Muscle of arm (tissue), 12 donors: ENCODE results near the gene KCNQ2. TPM values are rescaled to one million over a fixed set of nuclear protein-coding genes. Genes with fewer than 3 reads are reported as not detected.

Source experiments
- DNase-seq: peaks from one replicate; pipeline ENCODE4 v3.0.0-alpha.2; 2013
- polyA plus RNA-seq, 12 donors: library from polyadenylated mRNA; unstranded; fragments of 120-200 nt; gene quantifications; one replicate each; pipeline ENCODE4 v1.2.1, GENCODE V29; 2013; ENCODE audit not compliant: insufficient read length in 12 of 12

KCNQ2 gene
- polyA plus RNA-seq, 12 donors, result 1.6 to 5.4 (median 2.9) TPM; not detected in 1

DNA sequence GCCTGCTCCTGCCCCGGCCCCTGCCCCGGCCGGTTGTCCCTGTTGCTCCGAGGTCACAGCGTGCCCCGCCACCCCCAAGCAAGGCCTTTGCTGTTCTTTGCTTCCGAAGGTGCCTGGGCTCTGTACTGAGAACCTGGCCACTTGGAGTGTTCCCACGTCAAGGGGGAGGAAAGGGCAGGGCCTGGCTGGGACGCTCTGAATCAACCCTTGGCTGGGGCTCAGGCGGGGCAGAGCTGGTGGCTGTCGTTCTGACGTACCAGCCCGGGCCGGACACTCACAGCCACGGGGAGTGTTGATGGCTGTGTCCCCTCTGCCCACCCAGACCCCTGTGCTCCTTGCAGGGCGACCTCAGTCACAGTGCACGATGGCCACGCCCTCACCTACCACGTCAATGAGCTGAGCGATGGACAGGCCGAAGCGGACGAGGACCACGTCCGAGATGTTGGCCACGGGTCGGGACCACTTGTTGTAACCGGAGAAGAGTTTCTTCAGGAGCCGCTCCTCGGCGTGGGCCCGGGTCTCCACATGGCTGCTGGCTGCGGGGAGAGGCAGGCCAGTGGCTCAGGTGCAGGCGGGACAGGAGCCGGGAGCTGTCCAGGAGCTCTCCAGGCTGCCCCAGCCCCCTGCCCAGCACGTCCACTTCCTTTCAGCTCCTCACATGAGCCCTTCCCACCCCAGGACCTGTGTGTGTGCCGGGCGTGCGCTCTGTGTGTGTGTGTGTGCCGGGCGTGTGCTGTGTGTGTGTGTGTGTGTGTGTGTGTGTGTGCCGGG, 113.1 kb downstream of the KCNQ2 start:
- no peak for DNase-seq

DNA sequence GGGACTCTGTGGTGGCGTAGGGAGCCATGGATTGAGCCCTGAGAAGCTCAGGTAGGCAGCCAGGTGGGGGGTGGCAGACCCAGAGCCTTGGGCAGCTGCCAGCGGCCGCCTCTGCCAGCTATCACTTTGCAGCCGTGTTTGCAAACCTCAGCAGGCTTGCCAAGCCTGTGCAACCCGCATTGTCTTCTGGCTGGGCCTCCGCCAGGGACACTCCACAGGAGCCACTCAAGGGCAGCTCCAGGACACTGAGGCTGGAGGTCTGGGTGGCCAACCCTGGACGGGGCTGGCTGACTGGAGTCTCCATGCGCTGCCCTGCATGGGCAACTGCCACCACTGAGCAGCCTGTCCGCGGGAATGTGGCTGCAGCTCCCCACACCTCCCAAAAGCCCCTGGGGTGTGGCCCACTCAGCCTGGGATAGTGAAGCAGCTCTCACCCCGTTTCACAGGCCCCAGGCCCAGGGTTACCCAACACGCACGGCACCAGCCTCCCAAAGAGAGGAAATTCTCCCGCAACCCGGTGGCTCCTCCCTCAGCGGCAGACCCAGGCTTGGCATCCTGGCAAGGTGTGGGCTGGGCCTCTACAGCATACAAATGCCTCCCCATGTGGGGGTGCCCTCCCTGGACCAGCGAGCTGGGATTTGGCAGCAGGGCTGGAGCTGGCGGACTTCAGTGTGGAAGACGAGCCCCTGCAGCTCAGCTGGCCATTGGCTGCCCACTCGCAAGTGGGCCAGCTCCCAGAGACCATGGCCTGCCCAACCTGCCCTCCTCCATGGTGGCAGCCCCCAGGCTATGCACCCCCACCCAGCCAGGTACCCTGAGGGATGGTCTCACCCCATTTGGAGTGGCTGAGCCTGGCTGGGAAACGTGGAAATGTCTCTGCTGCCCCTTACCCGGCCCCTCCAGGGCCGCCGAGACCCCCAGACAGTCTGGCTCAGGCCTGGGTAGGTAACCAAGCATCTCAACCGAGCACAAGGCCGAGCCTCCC, 114.2 kb downstream of the KCNQ2 start:
- DNase-seq, result no peak

DNA sequence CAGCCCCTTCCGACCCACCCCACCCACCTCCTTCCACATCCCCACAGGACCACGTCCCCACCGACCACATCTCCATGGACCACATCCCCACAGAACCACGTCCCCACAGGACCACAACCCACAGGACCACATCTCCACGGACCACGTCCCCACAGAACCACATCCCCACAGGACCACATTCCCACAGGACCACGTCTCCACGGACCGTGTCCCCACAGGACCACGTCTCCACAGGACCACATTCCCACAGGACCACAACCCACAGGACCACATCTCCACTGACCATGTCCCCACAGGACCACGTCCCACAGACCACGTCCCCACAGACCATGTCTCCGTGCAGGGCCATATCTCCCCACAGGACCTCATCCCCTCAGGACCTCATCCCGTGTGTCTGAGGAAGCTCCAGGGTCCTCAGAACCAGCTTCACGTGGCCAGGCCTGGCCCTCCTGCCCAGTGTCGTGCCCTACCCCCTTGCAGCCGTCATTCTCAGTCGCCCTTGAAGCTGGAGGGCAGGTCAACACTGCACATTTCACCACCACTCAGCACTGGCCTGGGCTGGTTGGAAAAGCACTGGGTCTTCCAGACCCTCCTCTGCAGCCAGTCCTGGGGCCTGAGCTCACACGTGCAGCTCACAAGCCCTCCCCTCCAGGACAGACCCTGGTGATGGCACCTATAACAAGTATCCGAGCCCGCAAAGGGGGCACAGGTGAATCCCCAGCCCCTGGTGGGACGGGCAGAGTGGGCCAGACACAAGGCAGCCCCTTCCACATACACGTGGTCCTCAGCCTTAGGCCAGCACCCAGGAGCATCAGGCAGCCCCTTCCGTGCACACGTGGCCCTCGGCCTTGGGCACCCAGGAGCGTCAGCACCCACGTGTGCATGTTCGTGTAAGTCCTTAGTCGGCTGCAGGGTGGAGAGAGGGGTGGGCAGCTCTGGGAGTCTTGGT, 115.2 kb downstream of the KCNQ2 start:
- no peak for DNase-seq

DNA sequence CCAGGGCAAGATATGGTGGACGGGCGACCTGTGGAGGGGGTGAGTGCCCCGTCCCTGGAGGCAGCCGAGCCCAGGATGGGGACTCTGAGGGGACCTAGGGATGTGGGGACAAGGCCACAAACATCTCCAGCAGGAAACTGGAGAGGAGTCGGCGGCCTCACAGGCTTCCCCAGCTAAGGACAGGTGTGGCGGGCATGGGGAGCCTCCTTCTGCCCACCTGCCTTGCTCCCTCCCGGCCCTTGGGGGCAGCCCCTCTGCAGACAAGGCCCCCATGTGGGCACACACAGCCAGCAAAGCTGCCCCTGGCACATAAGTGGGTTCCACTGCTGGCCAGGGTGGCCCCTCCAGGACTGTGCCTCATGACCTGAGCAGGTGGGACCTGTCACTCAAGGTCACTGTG, 115.9 kb downstream of the KCNQ2 start:
- DNase-seq, result no peak

DNA sequence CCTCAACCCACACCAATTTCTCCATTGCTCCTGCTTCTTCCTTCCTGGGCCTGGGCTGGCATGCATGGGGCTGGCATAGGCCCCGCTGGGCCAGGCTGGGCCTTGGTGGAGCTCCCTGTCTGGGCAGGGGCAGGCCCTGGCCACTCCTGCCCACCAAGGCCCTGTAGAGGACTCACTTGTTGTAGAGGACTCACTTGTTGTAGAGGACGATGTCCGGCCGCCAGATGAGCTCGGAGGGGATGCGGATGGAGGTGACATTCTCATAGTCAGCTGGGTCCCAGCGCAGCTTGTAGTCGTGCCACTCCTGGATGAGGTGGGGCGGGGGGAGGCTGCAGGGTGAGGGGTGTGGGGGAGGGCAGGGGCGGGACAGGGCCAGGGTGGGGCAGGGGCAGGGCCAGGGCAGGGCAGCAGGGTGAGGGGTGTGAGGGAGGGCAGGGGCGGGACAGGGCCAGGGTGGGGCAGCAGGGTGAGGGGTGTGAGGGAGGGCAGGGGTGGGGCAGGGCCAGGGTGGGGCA, 116.6 kb downstream of the KCNQ2 start:
- no peak for DNase-seq

DNA sequence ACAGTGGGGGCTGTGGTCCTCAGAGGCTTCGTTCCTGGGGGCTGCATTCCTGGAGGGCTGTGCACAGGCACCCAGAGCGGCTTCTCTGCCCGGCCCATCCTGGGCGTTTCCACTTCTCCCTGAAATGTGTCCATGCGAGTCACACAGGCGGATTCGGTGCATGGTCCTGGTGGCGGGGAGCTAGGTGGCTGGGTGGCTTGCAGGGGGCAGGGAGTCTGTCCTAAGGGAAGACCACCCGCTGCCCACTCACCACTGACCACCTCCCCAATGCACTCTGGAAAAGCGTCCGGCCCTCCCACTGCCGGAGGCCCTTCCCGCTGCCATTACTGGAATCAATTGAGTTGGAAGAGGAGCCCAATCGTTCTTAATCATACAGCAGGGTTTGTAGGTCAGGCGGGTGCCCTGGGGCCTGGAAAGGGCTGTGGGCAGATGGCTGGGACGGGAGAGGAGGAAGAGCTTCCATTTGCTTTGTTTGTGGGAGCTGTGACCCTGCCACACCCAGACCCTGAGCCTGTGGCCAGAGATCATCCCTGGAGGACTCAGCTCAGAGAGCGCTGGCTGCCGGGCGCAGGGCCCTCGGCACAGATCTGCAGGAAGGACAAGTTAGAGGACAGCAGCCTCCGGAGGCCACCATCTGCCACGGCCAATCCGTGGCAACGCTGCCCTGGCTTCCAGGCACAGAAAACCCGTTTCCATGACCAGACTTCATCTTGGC, 117.7 kb downstream of the KCNQ2 start:
- no peak for DNase-seq

DNA sequence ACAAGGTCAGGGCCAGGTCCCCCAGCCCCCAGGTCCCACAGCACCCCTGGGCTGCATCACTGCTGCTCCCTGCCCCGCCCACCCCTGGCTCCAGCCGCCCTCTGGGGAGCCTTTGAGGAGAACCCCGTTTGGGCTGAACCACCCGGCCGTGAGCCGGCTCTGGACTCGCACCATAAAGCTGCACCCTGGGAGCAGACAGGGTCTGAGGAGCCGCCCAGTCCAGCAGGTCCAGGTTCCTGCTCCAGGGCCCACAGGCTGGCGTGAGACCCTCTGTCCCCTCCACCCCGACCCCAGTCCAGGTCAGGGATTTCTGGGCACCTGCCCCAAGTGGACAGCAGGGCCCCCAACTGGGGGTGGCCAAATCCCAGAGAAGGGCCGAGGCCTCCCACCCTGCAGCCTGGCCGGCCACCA, 119.6 kb downstream of the KCNQ2 start:
- DNase-seq, result no peak

DNA sequence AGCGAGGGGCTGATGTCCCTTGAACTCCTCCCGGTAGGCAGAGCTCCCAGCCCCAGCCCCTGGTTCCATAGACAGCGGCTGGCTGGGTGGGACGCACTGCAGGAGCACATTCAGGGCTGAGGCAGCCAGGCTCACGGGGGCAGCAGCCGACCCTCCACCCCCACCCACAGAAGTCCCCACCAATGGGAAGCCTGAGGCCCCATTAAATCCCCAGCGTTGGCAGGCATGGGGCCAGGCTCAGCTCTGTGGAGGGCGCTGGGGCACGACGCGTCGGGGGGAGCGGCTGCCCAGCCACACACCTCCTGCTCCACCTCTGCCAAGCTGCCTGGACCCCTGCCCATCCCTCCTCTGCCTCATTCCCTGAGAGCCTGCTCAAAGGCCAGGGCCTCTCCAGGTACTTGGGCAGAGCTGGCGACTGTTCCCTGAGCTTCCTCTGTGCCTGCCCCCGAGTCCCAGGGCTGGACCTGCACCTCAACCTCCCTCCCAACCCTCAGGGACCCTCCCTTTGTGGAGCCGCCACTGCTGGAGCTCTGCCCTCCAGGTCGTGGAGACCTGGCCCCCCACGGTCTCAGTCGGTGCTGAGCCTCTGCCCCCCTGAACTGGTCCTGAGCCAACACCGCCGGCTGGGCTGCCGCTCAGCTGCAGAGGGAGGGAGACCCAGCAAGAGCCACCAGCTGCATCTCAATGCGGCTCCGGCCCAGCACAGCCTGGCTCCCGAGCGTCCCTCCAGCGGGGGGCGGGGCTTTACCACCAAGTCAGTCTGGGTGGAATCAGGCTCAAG, 120.5 kb downstream of the KCNQ2 start:
- peak; percentile 36 for DNase-seq

DNA sequence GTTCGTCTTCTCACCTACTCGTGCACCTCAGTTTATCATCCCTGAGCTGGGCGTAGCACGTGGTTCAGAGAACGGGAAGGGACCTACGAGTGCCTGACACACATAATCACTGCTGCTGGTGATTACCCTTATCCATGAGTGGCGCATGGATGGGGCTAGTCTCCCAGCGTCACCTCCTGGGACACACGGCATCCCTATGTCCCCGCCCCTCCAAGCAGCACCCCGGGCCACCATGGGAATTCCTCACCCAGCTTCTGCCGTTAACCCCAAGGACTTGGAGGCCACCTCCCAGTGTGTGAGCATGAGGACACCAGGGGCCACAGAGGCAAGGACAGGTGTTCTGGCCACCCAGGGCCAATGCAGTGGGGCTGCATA, 121.1 kb downstream of the KCNQ2 start:
- no peak for DNase-seq

DNA sequence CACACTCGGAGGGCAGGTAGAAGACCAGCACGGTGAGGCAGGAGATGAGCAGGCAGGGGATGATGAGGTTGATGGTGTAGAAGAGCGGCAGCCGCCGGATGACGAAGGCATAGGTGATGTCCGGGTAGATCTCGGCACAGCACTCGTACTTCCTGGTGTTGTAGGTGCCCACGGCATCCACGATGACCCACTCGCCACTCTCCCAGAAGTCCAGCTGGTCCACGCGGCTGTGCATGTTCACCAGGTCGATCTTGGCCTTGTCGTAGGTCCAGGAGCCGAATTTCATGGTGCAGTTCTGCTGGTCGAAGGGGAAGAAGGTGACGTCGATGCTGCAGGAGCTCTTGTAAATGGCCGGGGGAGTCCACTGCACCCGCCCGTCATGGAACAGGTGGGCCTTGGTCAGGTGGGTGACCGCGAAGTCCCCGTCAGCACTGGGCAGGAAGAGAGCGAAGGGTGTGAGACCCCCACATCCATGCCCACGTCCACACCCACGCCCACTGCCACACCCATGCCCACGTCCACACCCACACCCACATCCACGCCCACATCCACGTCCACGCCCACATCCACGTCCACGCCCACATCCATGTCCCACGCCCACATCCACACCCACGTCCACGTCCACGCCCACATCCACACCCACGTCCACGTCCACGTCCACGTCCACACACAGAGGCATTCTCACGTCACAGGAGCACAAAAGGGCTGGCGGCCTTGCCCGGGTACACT, 121.7 kb downstream of the KCNQ2 start:
- no peak for DNase-seq

Other genes with a start within 250 kb of the KCNQ2 start
- gene BIRC7, start 236.8 kb downstream of the KCNQ2 start, polyA plus RNA-seq, result under 1 TPM in 6 of 12 donors, not detected in 6; 0.16 to 0.72 (median 0.26) TPM
- gene NKAIN4, start 218.2 kb downstream of the KCNQ2 start, polyA plus RNA-seq, result 10 to 100 TPM in 11 of 12 donors, not detected in 1; 15.3 to 34.7 (median 26.2) TPM
- 100 to 1,000 TPM in 1 of 12 donors, 10 to 100 TPM in 10, not detected in 1; 60.2 to 117 (median 69.1) TPM for gene ARFGAP1, start 199.8 kb downstream of the KCNQ2 start, polyA plus RNA-seq
- 10 to 100 TPM in 2 of 12 donors, 1 to 10 TPM in 9, not detected in 1; 2.9 to 12.9 (median 4.7) TPM for gene COL20A1, start 179.5 kb downstream of the KCNQ2 start, polyA plus RNA-seq
- gene CHRNA4, start 111.3 kb downstream of the KCNQ2 start, polyA plus RNA-seq, result 1 to 10 TPM in 6 of 12 donors, under 1 TPM in 4, not detected in 2; 0.22 to 2.5 (median 1.1) TPM
- gene EEF1A2, start 26.4 kb upstream of the KCNQ2 start, polyA plus RNA-seq, result 1,000 to 10,000 TPM in 1 of 12 donors, 100 to 1,000 TPM in 11; 241 to 1,389 (median 612) TPM
- 1,000 to 10,000 TPM in 1 of 12 donors, 100 to 1,000 TPM in 11; 125 to 1,559 (median 193) TPM for gene PPDPF, start 48.1 kb upstream of the KCNQ2 start, polyA plus RNA-seq
- gene PTK6, start 64.7 kb upstream of the KCNQ2 start, polyA plus RNA-seq, result 1 to 10 TPM in 1 of 12 donors, under 1 TPM in 9, not detected in 2; 0.14 to 1.4 (median 0.35) TPM
- under 1 TPM in 1 of 12 donors, not detected in 11; 0.08 TPM for gene SRMS, start 75.1 kb upstream of the KCNQ2 start, polyA plus RNA-seq
- under 1 TPM in 8 of 12 donors, not detected in 4; 0.07 to 0.81 (median 0.17) TPM for gene FNDC11, start 81.5 kb upstream of the KCNQ2 start, polyA plus RNA-seq
- gene HELZ2, start 101.6 kb upstream of the KCNQ2 start, polyA plus RNA-seq, result 10 to 100 TPM in 3 of 12 donors, 1 to 10 TPM in 8, not detected in 1; 4.3 to 18.8 (median 6.4) TPM
- gene GMEB2, start 154.4 kb upstream of the KCNQ2 start, polyA plus RNA-seq, result 10 to 100 TPM in 1 of 12 donors, 1 to 10 TPM in 10, not detected in 1; 5.8 to 11.0 (median 7.1) TPM
- gene STMN3, start 180.8 kb upstream of the KCNQ2 start, polyA plus RNA-seq, result 10 to 100 TPM in 9 of 12 donors, 1 to 10 TPM in 2, not detected in 1; 8.8 to 48.5 (median 11.5) TPM
- gene RTEL1, start 185.7 kb upstream of the KCNQ2 start, polyA plus RNA-seq, result 10 to 100 TPM in 7 of 12 donors, 1 to 10 TPM in 4, not detected in 1; 8.2 to 18.1 (median 10.8) TPM
- gene TNFRSF6B, start 224.0 kb upstream of the KCNQ2 start, polyA plus RNA-seq, result 1 to 10 TPM in 6 of 12 donors, under 1 TPM in 4, not detected in 2; 0.34 to 5.1 (median 1.3) TPM
- 10 to 100 TPM in 11 of 12 donors, not detected in 1; 21.0 to 29.5 (median 23.0) TPM for gene ARFRP1, start 235.3 kb upstream of the KCNQ2 start, polyA plus RNA-seq
- gene ZGPAT, start 235.4 kb upstream of the KCNQ2 start, polyA plus RNA-seq, result 10 to 100 TPM in 11 of 12 donors, not detected in 1; 10.3 to 44.2 (median 12.0) TPM